NB4 (cell line): Measurements from ENCODE around the gene RFTN1.

ENCODE experiments used
- DNase-seq: peaks from one replicate; pipeline ENCODE4 v3.0.0; 2010; ENCODE audit warnings: low read depth
- H3K4me3 ChIP-seq: one replicate; pipeline ENCODE4 v1.5.1; 2011; ENCODE audit warnings: mild to moderate bottlenecking, low read depth, low read length, moderate library complexity
- MAX ChIP-seq: IDR thresholded peaks from 2 replicates; pipeline ENCODE4 v1.6.1; 2011; ENCODE audit warnings: low read depth, low read length
- MYC ChIP-seq: IDR thresholded peaks from 2 replicates; pipeline ENCODE4 v1.6.1; 2011; ENCODE audit warnings: low read depth, low read length
- POLR2A ChIP-seq: IDR thresholded peaks from 2 replicates; pipeline ENCODE4 v1.6.1; 2011; ENCODE audit warnings: mild to moderate bottlenecking; ENCODE audit not compliant: insufficient read length; ENCODE audit errors: extremely low read depth
- TF ChIP-seq, protein P1 (sequence below): IDR thresholded peaks from one replicate; pipeline ENCODE4 v1.5.1; 2012; ENCODE audit warnings: low read depth, low read length

The RFTN1 gene

DNA sequence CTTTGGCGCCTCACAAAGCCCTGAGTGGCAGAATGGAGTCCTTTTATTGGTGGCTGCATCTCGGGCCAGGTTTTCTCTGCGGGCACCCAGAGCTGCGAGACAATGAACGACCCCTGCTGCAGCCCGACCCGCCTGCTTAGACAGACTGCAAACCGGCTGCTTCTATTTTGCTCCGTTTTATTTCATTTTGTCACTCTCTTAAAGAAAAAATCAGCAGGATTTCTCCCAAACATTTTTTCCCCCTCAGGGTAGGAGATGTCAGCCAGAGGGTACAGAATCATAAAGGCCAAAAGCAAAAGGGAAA, 183.7 kb downstream of the RFTN1 start:
- DNase-seq: no peak
- no peak for TF ChIP-seq POLR2A
- no peak for TF ChIP-seq MAX
- no peak for TF ChIP-seq MYC
- TF ChIP-seq, protein P1, sequence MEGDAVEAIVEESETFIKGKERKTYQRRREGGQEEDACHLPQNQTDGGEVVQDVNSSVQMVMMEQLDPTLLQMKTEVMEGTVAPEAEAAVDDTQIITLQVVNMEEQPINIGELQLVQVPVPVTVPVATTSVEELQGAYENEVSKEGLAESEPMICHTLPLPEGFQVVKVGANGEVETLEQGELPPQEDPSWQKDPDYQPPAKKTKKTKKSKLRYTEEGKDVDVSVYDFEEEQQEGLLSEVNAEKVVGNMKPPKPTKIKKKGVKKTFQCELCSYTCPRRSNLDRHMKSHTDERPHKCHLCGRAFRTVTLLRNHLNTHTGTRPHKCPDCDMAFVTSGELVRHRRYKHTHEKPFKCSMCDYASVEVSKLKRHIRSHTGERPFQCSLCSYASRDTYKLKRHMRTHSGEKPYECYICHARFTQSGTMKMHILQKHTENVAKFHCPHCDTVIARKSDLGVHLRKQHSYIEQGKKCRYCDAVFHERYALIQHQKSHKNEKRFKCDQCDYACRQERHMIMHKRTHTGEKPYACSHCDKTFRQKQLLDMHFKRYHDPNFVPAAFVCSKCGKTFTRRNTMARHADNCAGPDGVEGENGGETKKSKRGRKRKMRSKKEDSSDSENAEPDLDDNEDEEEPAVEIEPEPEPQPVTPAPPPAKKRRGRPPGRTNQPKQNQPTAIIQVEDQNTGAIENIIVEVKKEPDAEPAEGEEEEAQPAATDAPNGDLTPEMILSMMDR: no peak
- no peak overlapping the region for H3K4me3 ChIP-seq

DNA sequence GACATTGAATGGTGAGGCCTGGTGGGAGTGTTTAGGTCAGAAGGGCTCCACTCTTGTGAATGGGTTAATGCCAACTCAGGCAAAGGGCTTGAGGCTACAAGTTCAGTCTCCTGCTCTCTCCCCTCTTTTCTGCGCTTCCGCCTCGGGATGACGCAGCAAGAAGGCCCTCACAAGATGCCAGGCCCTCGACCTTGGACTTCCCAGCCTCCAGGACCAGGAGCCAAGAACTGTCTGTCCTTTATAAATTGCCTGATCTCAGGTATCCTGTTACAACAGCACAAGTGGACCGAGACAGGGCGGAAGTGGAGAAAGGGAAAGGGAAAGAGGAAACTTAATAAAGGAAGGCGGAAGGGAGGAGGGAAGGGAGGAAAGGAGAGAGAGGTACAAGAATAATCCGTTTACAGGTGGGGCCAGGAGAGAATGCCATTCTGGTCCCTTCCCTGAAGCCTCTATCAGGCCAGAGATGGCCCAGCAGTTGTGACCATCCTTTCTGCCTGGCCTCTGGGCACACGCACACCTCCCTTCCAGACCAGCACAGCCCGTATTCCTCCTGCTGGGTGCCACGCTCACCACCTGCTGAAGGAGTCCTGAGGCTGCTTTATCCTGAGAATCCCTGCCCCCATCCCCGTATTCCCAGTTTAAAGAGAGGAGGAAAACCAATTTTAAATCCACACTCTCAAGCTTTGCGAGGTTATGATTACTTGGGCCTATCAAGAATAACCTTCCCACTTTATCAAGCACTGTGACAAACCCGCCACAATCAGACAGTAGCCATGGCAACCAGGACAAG, 184.3 kb downstream of the RFTN1 start:
- DNase-seq: no peak
- TF ChIP-seq POLR2A (no peak), MAX (no peak), MYC (no peak)
- TF ChIP-seq, protein P1: no peak
- no peak overlapping the region for H3K4me3 ChIP-seq

GRCh38 chr3:16328124-16328523, 185.4 kb downstream of the RFTN1 start:
- no peak for DNase-seq
- TF ChIP-seq POLR2A (no peak), MAX (no peak), MYC (no peak)
- TF ChIP-seq, protein P1: no peak
- H3K4me3 ChIP-seq: no peak overlapping the region

- H3K4me3 ChIP-seq: no peak overlapping the region
- DNase-seq: no peak
- TF ChIP-seq POLR2A (no peak), MYC (no peak)
These were observed 186.7 kb downstream of the RFTN1 start for GRCh38 chr3:16326724-16327349.

DNA sequence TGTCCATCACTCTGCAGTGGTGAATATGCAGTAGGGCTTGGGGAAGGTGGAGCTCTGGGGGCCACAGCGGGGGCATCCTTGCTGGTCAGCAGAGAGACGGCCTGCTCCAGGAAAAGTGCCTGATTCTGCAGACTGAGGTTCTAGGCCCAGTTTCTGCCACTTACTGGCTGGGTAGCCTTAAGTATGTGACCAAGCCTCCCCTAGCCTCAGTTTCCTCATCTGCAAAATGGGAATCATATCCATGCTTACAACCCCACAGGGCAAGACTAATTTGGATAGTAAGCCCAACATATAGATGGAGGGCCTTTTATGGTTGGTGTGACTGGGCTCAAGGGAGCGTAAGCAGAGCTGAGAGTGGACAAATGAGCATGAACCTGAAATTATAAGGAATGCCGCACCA, 187.6 kb downstream of the RFTN1 start:
- no peak overlapping the region for H3K4me3 ChIP-seq
- DNase-seq: no peak
- no peak for TF ChIP-seq MYC
- no peak for TF ChIP-seq POLR2A
- TF ChIP-seq, protein P1: no peak
- no peak for TF ChIP-seq MAX

DNA sequence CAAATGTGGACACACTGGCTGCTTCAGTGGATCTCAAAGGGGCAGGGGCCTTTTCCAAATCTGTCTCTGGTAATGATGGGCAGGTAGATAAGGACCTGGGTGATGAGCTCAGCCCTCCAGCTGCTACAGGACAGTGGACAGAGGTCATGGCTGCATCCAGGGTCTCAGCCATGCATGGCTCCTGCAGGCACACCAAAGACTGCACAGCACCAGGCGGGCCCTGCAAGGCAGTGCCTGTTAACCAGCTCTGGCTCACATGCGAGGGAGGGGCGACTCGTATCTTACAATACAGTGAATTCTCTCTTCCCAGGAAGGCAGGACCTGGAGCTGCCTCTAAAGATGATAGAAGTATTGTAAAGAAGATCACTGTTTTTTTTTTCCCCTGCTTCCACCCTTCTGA, 189.8 kb downstream of the RFTN1 start:
- no peak for TF ChIP-seq MYC
- TF ChIP-seq MAX: no peak
- TF ChIP-seq, protein P1: no peak
- TF ChIP-seq POLR2A: no peak
- DNase-seq: no peak
- no peak overlapping the region for H3K4me3 ChIP-seq
